CD4-positive, alpha-beta T cell treated with Interleukin-1 beta for 1 hour (primary cell): ENCODE measurements around the gene THRAP3.

ENCODE experiments used
- DNase-seq, 2 donors: peaks; one replicate each; pipeline ENCODE4 v3.0.0-alpha.2; 2020 to 2022

THRAP3 gene

GRCh38 chr1:36303650-36304360, 79.6 kb downstream of the THRAP3 start:
- DNase-seq = no peak

- DNase-seq = peak in 1 of 2 donors; percentile 50
Observed at GRCh38 chr1:36304521-36304920, 80.3 kb downstream of the THRAP3 start.

- DNase-seq = no peak
Observed at GRCh38 chr1:36304970-36305914, 81.0 kb downstream of the THRAP3 start.

- no peak for DNase-seq
Observed at GRCh38 chr1:36305915-36306209, 81.6 kb downstream of the THRAP3 start.

- DNase-seq = peak; percentile 53 to 55
Observed at GRCh38 chr1:36306210-36306901, 82.1 kb downstream of the THRAP3 start, which contains the start of gene SH3D21. Gene SH3D21 (plus strand): TSS chr1:36306368. CDS start chr1:36306421, 53 bp downstream.

- DNase-seq = peak; percentile 93 to 95
Observed at GRCh38 chr1:36306902-36307456, 82.7 kb downstream of the THRAP3 start.

GRCh38 chr1:36307601-36308330, 83.5 kb downstream of the THRAP3 start:
- DNase-seq = no peak

- DNase-seq = no peak
Observed at GRCh38 chr1:36309397-36309796, 85.2 kb downstream of the THRAP3 start.

- DNase-seq = peak in 1 of 2 donors; percentile 22
Observed at GRCh38 chr1:36320291-36320761, 96.1 kb downstream of the THRAP3 start.

- DNase-seq = no peak
Observed at GRCh38 chr1:36320767-36321118, 96.5 kb downstream of the THRAP3 start.

GRCh38 chr1:36321119-36321951, 97.1 kb downstream of the THRAP3 start:
- peak; percentile 13 to 26 for DNase-seq

- DNase-seq = no peak
Observed at GRCh38 chr1:36322041-36322785, 98.0 kb downstream of the THRAP3 start.

- peak; percentile 26 to 39 for DNase-seq
Observed at GRCh38 chr1:36322786-36323635, 98.8 kb downstream of the THRAP3 start.

- DNase-seq = peak; percentile 33 to 51
Observed at GRCh38 chr1:36323636-36324352, 99.6 kb downstream of the THRAP3 start, which contains the start of gene EVA1B. Gene EVA1B (minus strand): TSS chr1:36323645. CDS start chr1:36323037, 608 bp downstream.

GRCh38 chr1:36324353-36324703, 100.1 kb downstream of the THRAP3 start:
- DNase-seq = no peak

- no peak for DNase-seq
Observed at GRCh38 chr1:36326499-36326898, 102.3 kb downstream of the THRAP3 start.

GRCh38 chr1:36327421-36328087, 103.3 kb downstream of the THRAP3 start:
- DNase-seq = no peak

GRCh38 chr1:36328088-36328480, 103.8 kb downstream of the THRAP3 start:
- no peak for DNase-seq
